GM18951 (cell line): Measurements from ENCODE around the gene USPL1.
"Not testable (repeated sequence)": the region's sequence is repeated elsewhere in the genome, so short reads cannot be mapped to it uniquely, and the experiment has no call there.

Experiments used
- POLR2A ChIP-seq: IDR thresholded peaks from 4 replicates; pipeline ENCODE4 v1.6.1; 2011; ENCODE audit warnings: mild to moderate bottlenecking; ENCODE audit not compliant: insufficient read length, insufficient read depth; ENCODE audit errors: extremely low read depth
- in situ Hi-C: fragments of 300-500 bp; cut with MboI; formaldehyde crosslinking; loops from one replicate; pipeline ENCODE4 v1.12.0; 2022; ENCODE audit warnings: low sequenced_read_pairs, mixed read lengths, inconsistent platforms; ENCODE audit not compliant: unreplicated experiment

USPL1 gene

GRCh38 chr13:30622551-30622950 lies 4.8 kb downstream of the USPL1 start:
- no peak for TF ChIP-seq POLR2A
- in situ Hi-C loops = no loop called here

- in situ Hi-C loops = no loop called here
- no peak for TF ChIP-seq POLR2A
These were observed 5.7 kb downstream of the USPL1 start for GRCh38 chr13:30623392-30623791.

GRCh38 chr13:30624630-30625029 lies 6.9 kb downstream of the USPL1 start:
- no peak for TF ChIP-seq POLR2A
- in situ Hi-C loops = no loop called here

GRCh38 chr13:30629527-30629926 lies 11.8 kb downstream of the USPL1 start:
- no peak for TF ChIP-seq POLR2A
- in situ Hi-C loops = no loop called here

DNA sequence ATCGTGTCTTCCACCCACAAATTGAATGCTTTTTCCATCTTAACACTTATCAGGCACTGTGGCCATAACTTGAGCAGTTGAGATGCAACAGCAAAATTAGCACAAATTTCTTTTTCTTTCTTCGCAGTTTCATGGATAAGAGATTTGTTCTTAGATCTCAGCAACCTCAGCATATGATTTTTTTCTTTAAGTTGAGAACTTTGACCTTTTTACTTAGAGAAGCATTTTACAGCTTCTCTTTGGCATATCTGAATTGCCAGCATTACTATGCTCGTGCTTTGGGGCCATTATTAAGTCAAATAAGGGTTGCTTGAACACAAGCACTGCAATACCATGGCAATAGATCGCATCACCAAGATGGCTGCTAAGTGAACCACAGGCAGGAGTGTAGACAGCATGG lies 16.1 kb downstream of the USPL1 start:
- in situ Hi-C loops = no loop called here
- no peak for TF ChIP-seq POLR2A

GRCh38 chr13:30634838-30635237 lies 17.1 kb downstream of the USPL1 start:
- TF ChIP-seq POLR2A = no peak
- in situ Hi-C loops = no loop called here

GRCh38 chr13:30638301-30638700 lies 20.6 kb downstream of the USPL1 start:
- no peak for TF ChIP-seq POLR2A
- in situ Hi-C loops = no loop called here

DNA sequence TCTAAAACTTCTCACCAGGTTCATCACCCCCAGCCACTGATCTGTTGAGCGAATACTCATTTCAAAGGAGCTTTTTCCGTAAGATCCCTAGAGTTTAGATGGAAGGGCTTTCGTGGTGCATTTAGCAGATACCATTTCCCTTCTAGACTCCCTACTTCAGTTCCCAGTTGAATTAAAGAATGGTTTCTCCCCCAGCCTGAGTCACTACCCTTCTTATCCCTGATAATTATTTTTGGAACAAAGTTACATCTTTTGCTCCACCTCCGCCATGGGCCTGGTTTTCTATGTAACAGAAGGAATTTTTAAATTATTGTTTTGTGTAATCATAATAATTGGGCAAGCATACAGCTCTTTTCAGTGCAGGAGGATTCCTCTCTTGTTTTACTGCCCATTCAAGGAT lies 22.0 kb downstream of the USPL1 start:
- no peak for TF ChIP-seq POLR2A
- in situ Hi-C loops = no loop called here

DNA sequence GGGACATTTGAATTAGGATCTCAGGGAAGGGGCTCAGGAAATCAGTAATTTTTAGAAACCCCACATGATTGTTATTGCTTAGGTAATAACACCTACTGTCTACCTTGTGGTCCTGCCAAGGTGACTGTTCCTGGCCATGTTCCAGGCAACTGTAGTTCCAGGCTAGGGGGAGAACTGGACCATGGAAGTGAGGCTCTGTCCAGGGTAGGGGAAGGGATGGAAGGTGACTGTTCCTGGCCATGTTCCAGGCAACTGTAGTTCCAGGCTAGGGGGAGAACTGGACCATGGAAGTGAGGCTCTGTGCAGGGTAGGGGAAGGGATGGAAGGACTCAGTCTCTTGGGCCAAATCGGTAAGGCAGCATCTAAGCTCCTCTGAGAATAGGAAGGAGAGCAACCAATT lies 23.5 kb downstream of the USPL1 start:
- in situ Hi-C loops = not testable (repeated sequence)

GRCh38 chr13:30645629-30646028 lies 27.9 kb downstream of the USPL1 start:
- no peak for TF ChIP-seq POLR2A
- in situ Hi-C loops = no loop called here

- in situ Hi-C loops = no loop called here
- TF ChIP-seq POLR2A = no peak
These were observed 29.7 kb downstream of the USPL1 start for GRCh38 chr13:30647420-30647819.

DNA sequence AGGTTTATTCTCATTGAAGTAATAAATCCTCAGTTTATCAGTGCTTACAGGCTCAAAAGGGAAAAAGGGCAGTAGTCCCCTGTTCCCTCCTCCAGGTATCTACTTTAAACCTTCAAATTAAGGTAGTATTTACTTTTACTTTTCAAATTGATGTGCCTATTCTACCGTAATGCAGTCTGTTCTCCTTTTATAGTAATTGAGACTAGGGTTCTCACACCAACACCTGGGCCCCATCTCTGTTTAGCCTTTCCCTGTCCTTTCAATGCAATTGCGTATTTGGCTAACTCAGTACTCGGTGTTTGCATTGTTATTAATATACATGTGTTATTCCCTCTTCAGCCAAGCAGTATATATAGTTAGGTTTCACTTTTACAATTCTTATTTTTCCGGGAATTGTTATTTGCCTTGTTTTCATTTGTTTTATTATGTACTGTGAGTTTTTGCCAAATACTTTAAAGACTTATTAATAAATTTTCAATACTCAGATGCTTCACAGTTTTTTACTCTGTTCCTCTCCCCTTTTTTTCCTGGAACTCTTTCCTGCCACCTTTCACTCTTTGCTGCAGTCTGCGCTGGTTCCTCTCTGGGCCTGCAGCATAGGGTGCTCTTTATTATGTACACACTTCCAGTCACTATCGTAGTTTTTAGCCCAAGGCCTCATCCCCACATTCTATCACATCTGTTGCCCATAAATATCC lies 30.3 kb downstream of the USPL1 start:
- in situ Hi-C loops = no loop called here
- no peak for TF ChIP-seq POLR2A

DNA sequence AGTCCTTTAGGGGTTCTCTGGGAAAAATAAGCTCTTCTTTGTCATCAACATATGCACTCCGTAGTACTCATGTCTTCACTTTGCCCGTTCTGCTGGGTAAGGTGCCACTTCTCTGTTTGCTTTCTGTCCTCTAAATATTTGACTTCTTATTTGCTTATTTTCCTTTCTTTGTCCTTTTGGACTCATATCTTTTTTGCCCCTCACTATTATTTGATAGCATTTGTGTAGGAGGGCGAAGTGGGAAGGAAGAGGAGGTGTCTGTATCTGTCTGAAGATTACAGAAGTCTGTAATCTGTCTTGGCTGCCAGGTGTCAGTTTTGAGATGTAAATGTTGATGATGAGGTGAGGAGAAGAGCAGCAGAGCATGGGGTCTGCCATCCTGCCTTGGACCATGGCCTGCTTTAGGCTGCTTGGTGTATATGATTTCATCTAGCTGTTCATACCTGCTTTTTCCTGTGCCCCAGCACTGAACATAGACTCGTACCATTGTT lies 30.8 kb downstream of the USPL1 start:
- in situ Hi-C loops = no loop called here

GRCh38 chr13:30651648-30652047 lies 33.9 kb downstream of the USPL1 start:
- in situ Hi-C loops = not testable (repeated sequence)

More for the DNA sequence above, 30.8 kb downstream of the USPL1 start:
- no peak for TF ChIP-seq POLR2A

DNA sequence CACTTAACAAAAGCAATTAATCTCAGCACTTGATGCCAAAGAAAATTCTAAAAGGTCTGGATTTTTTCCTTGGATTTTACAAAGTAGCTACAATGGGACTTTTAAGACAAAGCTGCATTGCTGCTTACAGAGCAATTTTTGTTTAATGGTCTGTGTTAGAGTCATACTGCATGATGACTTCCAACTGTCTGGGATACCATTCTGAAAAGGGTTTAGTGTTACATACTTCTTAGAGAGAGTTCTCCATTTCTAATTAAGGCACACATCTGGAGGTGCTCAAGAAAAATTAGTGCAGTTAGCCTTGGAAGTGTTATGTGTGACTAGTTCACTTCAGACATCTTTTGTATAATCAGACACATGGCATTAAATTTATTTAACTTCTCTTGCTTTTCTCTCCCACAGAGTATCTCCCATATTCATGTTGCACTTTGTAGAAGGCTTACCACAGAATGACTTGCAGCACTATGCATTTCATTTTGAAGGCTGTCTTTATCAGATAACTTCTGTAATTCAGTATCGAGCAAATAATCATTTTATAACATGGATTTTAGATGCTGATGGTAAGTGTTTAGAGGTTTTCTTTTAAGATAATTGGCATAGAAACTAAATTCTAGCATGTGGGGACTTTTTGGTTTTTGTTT lies 35.1 kb downstream of the USPL1 start:
- in situ Hi-C loops = no loop called here
- TF ChIP-seq POLR2A = no peak

DNA sequence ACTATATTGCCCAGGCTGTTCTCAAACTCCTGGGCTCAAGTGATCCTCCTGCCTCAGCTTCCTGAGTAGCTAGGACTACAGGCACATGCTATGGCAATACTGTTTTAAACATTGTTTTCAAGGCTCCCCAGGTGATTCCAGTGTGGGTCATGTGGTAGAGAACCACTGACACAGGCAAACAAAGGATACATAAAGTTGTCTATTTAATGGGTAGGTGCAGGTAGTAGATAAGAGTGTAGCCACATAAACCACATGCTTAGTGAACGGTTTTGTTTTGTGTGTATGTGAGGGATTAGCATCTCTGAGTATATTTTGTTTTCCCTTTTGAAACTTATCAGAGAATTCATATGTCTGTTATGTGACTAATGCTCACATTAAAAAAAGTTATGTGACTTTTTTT lies 36.7 kb downstream of the USPL1 start:
- in situ Hi-C loops = no loop called here
- no peak for TF ChIP-seq POLR2A
